ENCODE data around the gene DDX39A.

- TF ChIP-seq, protein P1, sequence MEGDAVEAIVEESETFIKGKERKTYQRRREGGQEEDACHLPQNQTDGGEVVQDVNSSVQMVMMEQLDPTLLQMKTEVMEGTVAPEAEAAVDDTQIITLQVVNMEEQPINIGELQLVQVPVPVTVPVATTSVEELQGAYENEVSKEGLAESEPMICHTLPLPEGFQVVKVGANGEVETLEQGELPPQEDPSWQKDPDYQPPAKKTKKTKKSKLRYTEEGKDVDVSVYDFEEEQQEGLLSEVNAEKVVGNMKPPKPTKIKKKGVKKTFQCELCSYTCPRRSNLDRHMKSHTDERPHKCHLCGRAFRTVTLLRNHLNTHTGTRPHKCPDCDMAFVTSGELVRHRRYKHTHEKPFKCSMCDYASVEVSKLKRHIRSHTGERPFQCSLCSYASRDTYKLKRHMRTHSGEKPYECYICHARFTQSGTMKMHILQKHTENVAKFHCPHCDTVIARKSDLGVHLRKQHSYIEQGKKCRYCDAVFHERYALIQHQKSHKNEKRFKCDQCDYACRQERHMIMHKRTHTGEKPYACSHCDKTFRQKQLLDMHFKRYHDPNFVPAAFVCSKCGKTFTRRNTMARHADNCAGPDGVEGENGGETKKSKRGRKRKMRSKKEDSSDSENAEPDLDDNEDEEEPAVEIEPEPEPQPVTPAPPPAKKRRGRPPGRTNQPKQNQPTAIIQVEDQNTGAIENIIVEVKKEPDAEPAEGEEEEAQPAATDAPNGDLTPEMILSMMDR (IDR thresholded peaks at IDR 0.05) = no peak
- no peak for TF ChIP-seq POLR2AphosphoS5 (IDR thresholded peaks at IDR 0.05; ENCODE audit: low read depth, low read length)
Observed at GRCh38 chr19:14467391-14467790, 48.2 kb upstream of the DDX39A start.
